OCI-M2 (cell line): ENCODE data around the gene RAB40B.

ENCODE experiments used
- DNase-seq: peaks from one replicate; lab custom pipeline; 2025; ENCODE audit not compliant: unreplicated experiment; lab: John Stamatoyannopoulos, UW

Gene RAB40B

GRCh38 chr17:82716203-82717010, 17.9 kb upstream of the RAB40B start, which contains the start of gene FN3KRP:
Gene FN3KRP, plus strand, starts transcription at chr17:82716706. Its CDS starts 50 bp downstream, at chr17:82716756.
- DNase-seq: peak; percentile 68

- DNase-seq: no peak
Measured at GRCh38 chr17:82713071-82713723, 14.7 kb upstream of the RAB40B start.

- DNase-seq: no peak
Measured at GRCh38 chr17:82710499-82711232, 12.2 kb upstream of the RAB40B start.

- no peak for DNase-seq
Measured at GRCh38 chr17:82709676-82710498, 11.4 kb upstream of the RAB40B start.

GRCh38 chr17:82709024-82709675, 10.7 kb upstream of the RAB40B start:
- DNase-seq: no peak

- DNase-seq: no peak
Measured at GRCh38 chr17:82705756-82706155, 7.3 kb upstream of the RAB40B start.

- no peak for DNase-seq
Measured at GRCh38 chr17:82704886-82705285, 6.4 kb upstream of the RAB40B start.

GRCh38 chr17:82703935-82704865, 5.7 kb upstream of the RAB40B start:
- DNase-seq: no peak

GRCh38 chr17:82703036-82703745, 4.7 kb upstream of the RAB40B start:
- no peak for DNase-seq

GRCh38 chr17:82702231-82702927, 3.9 kb upstream of the RAB40B start:
- DNase-seq: no peak

- no peak for DNase-seq
Measured at GRCh38 chr17:82699551-82699950, 1.1 kb upstream of the RAB40B start.

- no peak for DNase-seq
Measured at GRCh38 chr17:82698974-82699442, 510 bp upstream of the RAB40B start.

- no peak for DNase-seq
Measured at GRCh38 chr17:82697808-82698064, 762 bp downstream of the RAB40B start.

GRCh38 chr17:82696916-82697807, 1.3 kb downstream of the RAB40B start:
- no peak for DNase-seq

- no peak for DNase-seq
Measured at GRCh38 chr17:82696259-82696658, 2.2 kb downstream of the RAB40B start.

- DNase-seq: no peak
Measured at GRCh38 chr17:82694647-82695046, 3.9 kb downstream of the RAB40B start.

GRCh38 chr17:82693168-82693867, 5.2 kb downstream of the RAB40B start:
- no peak for DNase-seq
